ENCODE measurements around the gene ADAMTS2. TPM values are rescaled to one million over a fixed set of nuclear protein-coding genes. Genes with fewer than 3 reads are reported as not detected.
A peak's percentile ranks its signal among the peaks of the same experiment; 100 is the strongest.

ADAMTS2 gene
- total and polyA plus RNA-seq, 2 of the 4 experiments (the other 2 are of a cell fraction): 19.0 to 58.8 TPM

DNA sequence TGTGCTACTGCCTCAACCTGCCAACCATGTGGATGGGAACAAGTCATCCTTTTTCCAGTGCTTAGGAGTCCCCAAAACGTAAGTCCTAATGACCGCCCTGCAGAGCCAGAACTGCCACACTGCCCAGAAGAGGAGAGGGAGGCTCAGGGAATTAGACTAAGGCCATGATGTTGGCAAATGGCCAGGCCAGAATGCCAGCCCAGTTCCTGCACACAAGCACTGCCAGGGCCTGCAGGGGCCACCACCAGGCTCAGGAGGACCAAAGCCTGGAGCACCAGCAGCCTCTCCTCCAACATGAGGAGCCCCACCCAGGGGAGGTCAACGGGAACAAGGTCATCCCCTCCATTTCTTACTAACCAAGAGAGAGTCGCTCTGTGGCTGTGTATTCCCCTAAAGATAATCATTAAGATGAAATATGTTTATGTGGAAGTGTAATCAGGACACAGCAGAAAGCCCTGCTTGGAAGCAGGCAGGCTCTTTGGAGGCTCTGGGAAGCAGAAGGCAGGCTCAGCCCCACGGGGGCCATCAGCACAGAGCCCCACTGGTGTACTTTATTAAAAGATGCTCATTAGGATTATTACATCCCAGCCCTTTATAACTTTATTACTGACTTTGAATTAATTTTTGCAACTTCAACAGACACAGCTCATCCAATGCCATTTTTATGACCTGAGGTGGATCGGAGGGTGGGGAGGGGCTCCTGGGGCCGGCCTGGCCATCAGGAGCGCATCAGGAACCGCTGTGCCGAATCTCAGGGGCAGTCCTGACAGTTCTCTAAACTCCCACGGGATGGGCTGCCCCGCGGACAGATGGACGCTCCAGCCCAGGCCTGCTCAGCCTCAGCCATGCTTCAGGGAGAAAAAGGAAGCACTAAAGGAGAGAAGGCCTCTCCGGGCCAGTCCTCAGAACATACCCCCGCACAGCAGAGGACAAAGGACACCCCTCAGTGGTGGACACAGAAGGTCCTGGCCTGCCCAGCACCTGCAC, 127.0 kb downstream of the ADAMTS2 start (continued):
- TF ChIP-seq, protein P1, sequence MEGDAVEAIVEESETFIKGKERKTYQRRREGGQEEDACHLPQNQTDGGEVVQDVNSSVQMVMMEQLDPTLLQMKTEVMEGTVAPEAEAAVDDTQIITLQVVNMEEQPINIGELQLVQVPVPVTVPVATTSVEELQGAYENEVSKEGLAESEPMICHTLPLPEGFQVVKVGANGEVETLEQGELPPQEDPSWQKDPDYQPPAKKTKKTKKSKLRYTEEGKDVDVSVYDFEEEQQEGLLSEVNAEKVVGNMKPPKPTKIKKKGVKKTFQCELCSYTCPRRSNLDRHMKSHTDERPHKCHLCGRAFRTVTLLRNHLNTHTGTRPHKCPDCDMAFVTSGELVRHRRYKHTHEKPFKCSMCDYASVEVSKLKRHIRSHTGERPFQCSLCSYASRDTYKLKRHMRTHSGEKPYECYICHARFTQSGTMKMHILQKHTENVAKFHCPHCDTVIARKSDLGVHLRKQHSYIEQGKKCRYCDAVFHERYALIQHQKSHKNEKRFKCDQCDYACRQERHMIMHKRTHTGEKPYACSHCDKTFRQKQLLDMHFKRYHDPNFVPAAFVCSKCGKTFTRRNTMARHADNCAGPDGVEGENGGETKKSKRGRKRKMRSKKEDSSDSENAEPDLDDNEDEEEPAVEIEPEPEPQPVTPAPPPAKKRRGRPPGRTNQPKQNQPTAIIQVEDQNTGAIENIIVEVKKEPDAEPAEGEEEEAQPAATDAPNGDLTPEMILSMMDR (conservative IDR thresholded peaks at IDR 0.05; ENCODE audit: low read depth, low read length): no peak
- TF ChIP-seq MAFK (IDR thresholded peaks at IDR 0.05; ENCODE audit: low read depth, low read length): no peak

DNA sequence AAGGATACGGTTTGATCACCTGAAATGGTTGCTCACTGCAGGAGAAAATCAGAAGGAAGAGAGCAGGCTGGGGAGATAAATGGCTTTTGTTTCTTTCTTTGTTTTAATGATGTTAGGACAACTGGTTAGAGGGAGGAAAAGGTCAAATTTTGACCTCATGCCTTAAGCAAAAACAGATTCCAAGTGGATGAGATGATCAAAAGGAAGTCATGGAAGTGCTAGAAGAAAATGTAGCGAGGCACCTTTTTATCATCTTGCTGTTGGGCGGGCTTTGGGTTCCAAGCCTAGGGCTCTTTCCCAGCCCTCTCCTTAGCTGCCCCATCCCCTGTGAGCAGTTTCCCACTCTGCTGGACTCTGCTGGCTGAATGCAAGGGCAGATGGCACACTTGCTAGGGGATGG, 127.9 kb downstream of the ADAMTS2 start:
- no peak overlapping the region for H4K91ac ChIP-seq (ENCODE audit: insufficient read depth, low read depth, low read length)
- H3K4me3 ChIP-seq (ENCODE audit: insufficient read depth, low read depth, low read length): no peak overlapping the region
- BruUV-seq (replicated peaks): no TSS peak
- H2BK120ac ChIP-seq (ENCODE audit: low read depth, low read length): no peak overlapping the region
- H2AK5ac ChIP-seq (ENCODE audit: low read depth, low read length): peak overlapping the region; percentile 5; the same call in 1 of the 2 replicates
- in situ Hi-C loops (cut with MboI; ENCODE audit: low sequenced_read_pairs): no loop called here
- H3K79me1 ChIP-seq (ENCODE audit: low read depth in 1 of 2, low read length in 2 of 2): peaks cover 3 to 34% of the 10 kb centered on the region in 2 experiments
- no peaks in the 10 kb centered on the region for H3K9me3 ChIP-seq (ENCODE audit: control insufficient read depth, insufficient read depth, low read length)
- POLR2A ChIA-PET (ENCODE audit: unreplicated experiment): no interaction called here
- DNase-seq: peak; percentile 42
- no peaks in the 10 kb centered on the region for H3K27me3 ChIP-seq (ENCODE audit: control insufficient read depth, insufficient read depth, low read length)
- no peak overlapping the region for H2BK20ac ChIP-seq (ENCODE audit: low read depth, low read length)
- H3K4me2 ChIP-seq (ENCODE audit: low read depth, low read length): no peak overlapping the region
- H3K9me1 ChIP-seq (ENCODE audit: insufficient read depth, low read length): no peaks in the 10 kb centered on the region
- no peak overlapping the region for H4K5ac ChIP-seq (ENCODE audit: low read depth, low read length)
- H2BK5ac ChIP-seq (ENCODE audit: low read depth, low read length, poor library complexity, severe bottlenecking): no peak overlapping the region
- intact Hi-C loops (cut with micrococcal nuclease): no loop called here
- peaks cover 2% of the 10 kb centered on the region; the same call in 1 of the 2 replicates for H3K36me3 ChIP-seq (ENCODE audit: control insufficient read depth, insufficient read depth, low read length)
- peaks cover 10% of the 10 kb centered on the region; the same call in 1 of the 2 replicates for H4K20me1 ChIP-seq (ENCODE audit: insufficient read depth, low read length)
- H3K4ac ChIP-seq (ENCODE audit: low read depth, low read length): no peak overlapping the region
- peak overlapping the region; percentile 33 for H2AFZ ChIP-seq (replicated peaks; ENCODE audit: low read length, poor library complexity)
- H3K56ac ChIP-seq (ENCODE audit: extremely low read depth, insufficient read depth, low read length): no peak overlapping the region
- H3K9ac ChIP-seq (ENCODE audit: low read depth, low read length): no peak overlapping the region
- no peak overlapping the region for H3K23ac ChIP-seq (ENCODE audit: low read depth, low read length)
- WGBS, 2 experiments (ENCODE audit: extremely low coverage in 2 of 2, insufficient read length in 1 of 2): 40% methylated on average over 1 of the region's 3 CpGs; no CpG with 5 or more reads in 1 of the 2 experiments
- no peak overlapping the region for H3K27ac ChIP-seq (ENCODE audit: insufficient read depth, low read length)
- dilution Hi-C loops (cut with HindIII; ENCODE audit: low sequenced_read_pairs, unreplicated experiment): no loop called here
- H3K18ac ChIP-seq (ENCODE audit: low read depth, low read length): no peak overlapping the region
- no peak overlapping the region for H2AK9ac ChIP-seq (replicated peaks; ENCODE audit: low read depth, low read length, poor library complexity)
- H3K14ac ChIP-seq (replicated peaks; ENCODE audit: low read depth, low read length): no peak overlapping the region
- no peak for ATAC-seq (ENCODE audit: low read depth)
- no peak overlapping the region for H2BK15ac ChIP-seq (ENCODE audit: low read depth, low read length)
- CTCF ChIA-PET: no interaction called here
- H3K4me1 ChIP-seq (ENCODE audit: control insufficient read depth, insufficient read depth, low read length): peaks cover 8% of the 10 kb centered on the region
- no peak overlapping the region for H4K8ac ChIP-seq (ENCODE audit: low read depth in 2 of 2, low read length in 2 of 2)
- TF ChIP-seq RCOR1 (IDR thresholded peaks at IDR 0.05; ENCODE audit: insufficient replicate concordance, low read length) (no peak), SMC3 (IDR thresholded peaks at IDR 0.05; ENCODE audit: low read depth, low read length) (no peak), MXI1 (IDR thresholded peaks at IDR 0.05; ENCODE audit: borderline replicate concordance, low read depth, low read length) (no peak), NFE2L2 (IDR thresholded peaks at IDR 0.05; ENCODE audit: low read depth, low read length) (no peak), MAZ (IDR thresholded peaks at IDR 0.05; ENCODE audit: borderline replicate concordance, low read depth, low read length) (no peak), BHLHE40 (IDR thresholded peaks at IDR 0.05; ENCODE audit: low read depth, low read length) (no peak), RAD21 (IDR thresholded peaks at IDR 0.05; ENCODE audit: low read length) (no peak)
- TF ChIP-seq, protein P2, sequence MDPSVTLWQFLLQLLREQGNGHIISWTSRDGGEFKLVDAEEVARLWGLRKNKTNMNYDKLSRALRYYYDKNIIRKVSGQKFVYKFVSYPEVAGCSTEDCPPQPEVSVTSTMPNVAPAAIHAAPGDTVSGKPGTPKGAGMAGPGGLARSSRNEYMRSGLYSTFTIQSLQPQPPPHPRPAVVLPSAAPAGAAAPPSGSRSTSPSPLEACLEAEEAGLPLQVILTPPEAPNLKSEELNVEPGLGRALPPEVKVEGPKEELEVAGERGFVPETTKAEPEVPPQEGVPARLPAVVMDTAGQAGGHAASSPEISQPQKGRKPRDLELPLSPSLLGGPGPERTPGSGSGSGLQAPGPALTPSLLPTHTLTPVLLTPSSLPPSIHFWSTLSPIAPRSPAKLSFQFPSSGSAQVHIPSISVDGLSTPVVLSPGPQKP (IDR thresholded peaks at IDR 0.05; ENCODE audit: borderline replicate concordance, low read depth, low read length): no peak
- TF ChIP-seq, protein P3, sequence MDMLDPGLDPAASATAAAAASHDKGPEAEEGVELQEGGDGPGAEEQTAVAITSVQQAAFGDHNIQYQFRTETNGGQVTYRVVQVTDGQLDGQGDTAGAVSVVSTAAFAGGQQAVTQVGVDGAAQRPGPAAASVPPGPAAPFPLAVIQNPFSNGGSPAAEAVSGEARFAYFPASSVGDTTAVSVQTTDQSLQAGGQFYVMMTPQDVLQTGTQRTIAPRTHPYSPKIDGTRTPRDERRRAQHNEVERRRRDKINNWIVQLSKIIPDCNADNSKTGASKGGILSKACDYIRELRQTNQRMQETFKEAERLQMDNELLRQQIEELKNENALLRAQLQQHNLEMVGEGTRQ (IDR thresholded peaks at IDR 0.05; ENCODE audit: low read depth, low read length): no peak
